A172 (cell line): ENCODE data around the gene GALNT7. TPM values are rescaled to one million over a fixed set of nuclear protein-coding genes. Genes with fewer than 3 reads are reported as not detected.
A peak's percentile ranks its signal among the peaks of the same experiment; 100 is the strongest.
"Not testable (repeated sequence)": the region's sequence is repeated elsewhere in the genome, so short reads cannot be mapped to it uniquely, and the experiment has no call there.

Experiments
- DNase-seq: peaks from one replicate; pipeline ENCODE4 v3.0.0-alpha.2; 2015; ENCODE audit warnings: low spot score
- total RNA-seq: library from RNA; depleted of rRNA; stranded (reverse); fragments of >200 nt; shearing (Covaris generic); gene quantifications from 2 replicates; pipeline ENCODE4 v1.2.3, GENCODE V29; 2014; rRNA removed

Gene GALNT7
- 43.2 and 48.9 TPM in 2 replicates for total RNA-seq

- peak; percentile 51 for DNase-seq
These were observed at the start of gene GALNT7 for GRCh38 chr4:173168396-173169177. TSS of gene GALNT7 (plus strand) at chr4:173168811. CDS start at chr4:173168836, 25 bp downstream.

- not testable (repeated sequence) for DNase-seq
These were observed 49.8 kb upstream of the GALNT7 start for GRCh38 chr4:173118819-173119218.

GRCh38 chr4:173119818-173120217, 48.8 kb upstream of the GALNT7 start:
- peak; percentile 13 for DNase-seq

- DNase-seq = peak; percentile 26
These were observed 47.5 kb upstream of the GALNT7 start for GRCh38 chr4:173121076-173121561.

- no peak for DNase-seq
These were observed 44.3 kb upstream of the GALNT7 start for GRCh38 chr4:173124209-173124865.

GRCh38 chr4:173125216-173125812, 43.3 kb upstream of the GALNT7 start:
- DNase-seq = no peak

GRCh38 chr4:173128199-173128890, 40.3 kb upstream of the GALNT7 start:
- no peak for DNase-seq

GRCh38 chr4:173130687-173131086, 37.9 kb upstream of the GALNT7 start:
- DNase-seq = no peak

- no peak for DNase-seq
These were observed 34.2 kb upstream of the GALNT7 start for GRCh38 chr4:173134426-173134825.

GRCh38 chr4:173135241-173135847, 33.3 kb upstream of the GALNT7 start:
- DNase-seq = peak; percentile 37

- no peak for DNase-seq
These were observed 30.0 kb upstream of the GALNT7 start for GRCh38 chr4:173138624-173139023.

GRCh38 chr4:173139561-173139960, 29.1 kb upstream of the GALNT7 start:
- no peak for DNase-seq

- no peak for DNase-seq
These were observed 23.5 kb upstream of the GALNT7 start for GRCh38 chr4:173145131-173145530.

GRCh38 chr4:173146456-173146855, 22.2 kb upstream of the GALNT7 start:
- DNase-seq = no peak

- no peak for DNase-seq
These were observed 17.1 kb upstream of the GALNT7 start for GRCh38 chr4:173151496-173151895.

GRCh38 chr4:173152104-173152503, 16.5 kb upstream of the GALNT7 start:
- DNase-seq = no peak

- DNase-seq = no peak
These were observed 15.2 kb upstream of the GALNT7 start for GRCh38 chr4:173153445-173153844.

- DNase-seq = no peak
These were observed 8.8 kb upstream of the GALNT7 start for GRCh38 chr4:173159791-173160190.

GRCh38 chr4:173160871-173161270, 7.7 kb upstream of the GALNT7 start:
- DNase-seq = no peak

GRCh38 chr4:173161311-173161710, 7.3 kb upstream of the GALNT7 start:
- no peak for DNase-seq

GRCh38 chr4:173165706-173166105, 2.9 kb upstream of the GALNT7 start:
- DNase-seq = no peak

GRCh38 chr4:173166491-173166890, 2.1 kb upstream of the GALNT7 start:
- no peak for DNase-seq
